GM12891 (cell line): ENCODE results near the gene LAPTM5.

Experiments
- POLR2A ChIP-seq: IDR thresholded peaks from 2 replicates; pipeline ENCODE4 v1.6.1; 2011; ENCODE audit warnings: low read depth, low read length, control low read depth
- POLR2AphosphoS5 ChIP-seq: IDR thresholded peaks from 2 replicates; pipeline ENCODE4 v1.6.1; 2011; ENCODE audit warnings: low read depth, low read length, control low read depth
- POU2F2 ChIP-seq: IDR thresholded peaks from 2 replicates; pipeline ENCODE4 v1.6.1; 2011; ENCODE audit warnings: low read depth, mild to moderate bottlenecking, control low read depth, low read length, moderate library complexity
- SPI1 ChIP-seq: IDR thresholded peaks from 2 replicates; pipeline ENCODE4 v1.6.1; 2011; ENCODE audit warnings: low read depth, low read length, control low read depth
- TAF1 ChIP-seq: IDR thresholded peaks from 2 replicates; pipeline ENCODE4 v1.6.1; 2011; ENCODE audit warnings: low read depth, low read length, control low read depth

GRCh38 chr1:30702823-30703222 lies 54.8 kb downstream of the LAPTM5 start:
- TF ChIP-seq POLR2A (no peak), POLR2AphosphoS5 (no peak), SPI1 (no peak), TAF1 (no peak), POU2F2 (no peak)
